Measurements from ENCODE around the gene SGCE. TPM values are rescaled to one million over a fixed set of nuclear protein-coding genes. Genes with fewer than 3 reads are reported as not detected.

The SGCE gene
- total RNA-seq, 1 donor from 2014 or later = 53.6 TPM

DNA sequence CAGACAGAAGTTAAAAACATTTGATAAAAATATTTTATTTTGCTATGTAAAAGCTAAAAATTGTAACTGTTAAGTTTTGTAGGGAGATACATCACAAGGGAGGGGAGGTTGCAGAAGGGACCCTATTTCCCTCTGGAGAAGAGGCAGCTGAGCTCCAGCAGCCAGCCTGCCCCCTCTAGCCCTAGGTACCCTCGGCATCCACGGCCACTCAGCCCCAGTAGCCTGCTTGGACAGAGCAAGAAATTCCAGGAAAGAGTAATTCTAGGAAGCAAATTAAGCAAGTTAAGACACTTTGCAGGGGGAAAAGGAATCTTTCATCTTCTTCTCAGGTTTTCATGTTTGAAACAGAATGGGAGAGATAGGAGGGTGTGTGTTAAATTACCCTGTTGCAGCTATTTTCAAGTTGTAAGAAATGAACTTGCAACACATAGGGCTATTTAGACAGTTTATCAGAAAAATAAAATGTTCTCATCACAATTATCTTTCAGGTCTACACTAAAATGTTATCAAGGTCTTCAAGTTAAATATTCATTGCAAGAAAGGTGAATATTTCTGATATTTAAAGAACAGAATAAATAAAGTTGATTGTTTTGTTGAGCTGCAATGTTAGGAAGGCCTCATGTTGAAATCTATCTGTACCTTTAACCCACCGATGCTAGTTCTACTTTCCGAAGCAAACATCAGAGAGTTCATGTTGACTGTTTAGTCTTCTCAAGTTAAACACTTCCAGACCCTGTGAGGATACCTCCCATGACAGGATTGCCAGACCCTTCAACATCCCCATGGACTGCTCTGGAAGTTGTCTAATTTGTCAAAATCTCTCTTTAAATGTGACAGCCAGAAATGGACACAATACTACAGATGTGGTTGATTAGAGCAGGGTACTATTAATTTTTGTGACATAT, 5.5 kb downstream of the SGCE start:
- TF ChIP-seq, protein P1, sequence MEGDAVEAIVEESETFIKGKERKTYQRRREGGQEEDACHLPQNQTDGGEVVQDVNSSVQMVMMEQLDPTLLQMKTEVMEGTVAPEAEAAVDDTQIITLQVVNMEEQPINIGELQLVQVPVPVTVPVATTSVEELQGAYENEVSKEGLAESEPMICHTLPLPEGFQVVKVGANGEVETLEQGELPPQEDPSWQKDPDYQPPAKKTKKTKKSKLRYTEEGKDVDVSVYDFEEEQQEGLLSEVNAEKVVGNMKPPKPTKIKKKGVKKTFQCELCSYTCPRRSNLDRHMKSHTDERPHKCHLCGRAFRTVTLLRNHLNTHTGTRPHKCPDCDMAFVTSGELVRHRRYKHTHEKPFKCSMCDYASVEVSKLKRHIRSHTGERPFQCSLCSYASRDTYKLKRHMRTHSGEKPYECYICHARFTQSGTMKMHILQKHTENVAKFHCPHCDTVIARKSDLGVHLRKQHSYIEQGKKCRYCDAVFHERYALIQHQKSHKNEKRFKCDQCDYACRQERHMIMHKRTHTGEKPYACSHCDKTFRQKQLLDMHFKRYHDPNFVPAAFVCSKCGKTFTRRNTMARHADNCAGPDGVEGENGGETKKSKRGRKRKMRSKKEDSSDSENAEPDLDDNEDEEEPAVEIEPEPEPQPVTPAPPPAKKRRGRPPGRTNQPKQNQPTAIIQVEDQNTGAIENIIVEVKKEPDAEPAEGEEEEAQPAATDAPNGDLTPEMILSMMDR (IDR thresholded peaks at IDR 0.05) = no peak
- DNase-seq (ENCODE audit: low spot score in 2 of 2) = no peak
- H3K27ac ChIP-seq = no peak overlapping the region
- intact Hi-C loops (cut with DNase I) = no loop called here
- no peak overlapping the region for H3K4me3 ChIP-seq
- no peaks in the 10 kb centered on the region for H3K36me3 ChIP-seq
- H3K4me1 ChIP-seq = peaks cover 4 to 5% of the 10 kb centered on the region in 2 donors
- no peaks in the 10 kb centered on the region for H3K9me3 ChIP-seq
- no peaks in the 10 kb centered on the region for H3K27me3 ChIP-seq

DNA sequence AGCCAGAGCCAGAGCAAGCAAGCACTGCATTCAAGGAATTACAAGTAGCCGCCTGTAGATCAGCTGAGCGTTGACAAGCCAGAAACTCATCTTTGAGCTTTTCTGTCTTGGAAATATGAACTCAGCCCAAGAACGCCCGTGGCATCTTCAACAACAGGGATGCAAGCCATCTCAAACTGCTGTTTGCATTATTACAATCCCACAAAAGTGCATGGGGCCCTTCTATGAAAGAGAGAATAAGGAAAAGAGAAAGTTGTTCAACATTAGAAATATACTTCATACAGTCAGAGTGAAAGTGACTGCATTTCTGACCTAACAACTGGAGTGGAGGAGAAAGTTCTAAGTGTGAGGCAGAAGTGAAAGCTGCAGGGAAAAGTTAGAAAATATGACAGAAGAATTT, 6.5 kb downstream of the SGCE start:
- Histone ChIP-seq H3K27ac (no peak overlapping the region), H3K4me1 (peaks cover under 1 to 5% of the 10 kb centered on the region in 2 donors), H3K9me3 (no peaks in the 10 kb centered on the region), H3K27me3 (no peaks in the 10 kb centered on the region), H3K36me3 (no peaks in the 10 kb centered on the region), H3K4me3 (no peak overlapping the region)
- TF ChIP-seq, protein P1 (IDR thresholded peaks at IDR 0.05) = no peak
- DNase-seq (ENCODE audit: low spot score in 2 of 2) = no peak
- intact Hi-C loops (cut with DNase I) = no loop called here

DNA sequence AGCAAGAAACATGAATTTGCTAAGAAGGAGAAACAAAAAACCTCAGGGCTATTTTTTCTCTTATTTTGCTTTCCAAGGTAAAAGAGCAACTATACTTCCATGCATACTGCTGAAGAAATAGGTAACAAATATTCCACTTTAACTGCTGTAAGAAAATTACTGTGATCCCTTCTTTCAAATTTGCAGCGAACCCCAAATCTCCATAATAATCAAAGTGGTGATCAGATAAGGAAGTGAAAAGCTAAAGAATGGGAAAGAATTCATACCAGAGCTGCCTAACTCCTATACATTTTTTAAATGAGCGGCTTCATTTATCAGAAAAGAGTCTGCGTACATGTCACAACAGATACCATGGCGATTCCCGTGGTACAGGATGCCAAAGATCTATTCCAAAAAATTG, 7.2 kb downstream of the SGCE start:
- DNase-seq (ENCODE audit: low spot score in 2 of 2) = no peak
- intact Hi-C loops (cut with DNase I) = no loop called here
- H3K36me3 ChIP-seq = no peaks in the 10 kb centered on the region
- H3K9me3 ChIP-seq = no peaks in the 10 kb centered on the region
- H3K4me1 ChIP-seq = peaks cover 0 to 5% of the 10 kb centered on the region in 2 donors
- TF ChIP-seq, protein P1 (IDR thresholded peaks at IDR 0.05) = no peak
- H3K27me3 ChIP-seq = no peaks in the 10 kb centered on the region
- H3K4me3 ChIP-seq = no peak overlapping the region
- no peak overlapping the region for H3K27ac ChIP-seq

DNA sequence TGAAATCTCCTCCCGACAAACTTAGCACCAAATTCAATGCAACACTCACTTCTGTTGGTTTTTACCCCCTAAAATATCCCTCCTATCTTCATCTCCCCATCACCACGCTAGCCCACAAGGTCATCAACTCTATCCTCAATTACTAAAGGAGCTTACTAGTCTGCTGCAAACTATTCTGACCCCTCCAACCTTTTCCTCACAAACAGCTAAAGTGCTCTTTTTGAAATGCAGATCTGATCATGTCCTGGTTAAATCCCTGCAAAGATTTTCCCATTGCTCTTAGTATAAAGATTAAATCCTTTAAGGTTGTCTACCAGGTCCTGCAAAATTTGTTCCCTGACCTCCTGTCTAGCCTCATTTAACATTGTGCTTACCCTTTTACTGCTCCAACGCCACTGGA, 8.6 kb downstream of the SGCE start:
- TF ChIP-seq, protein P1 (IDR thresholded peaks at IDR 0.05) = no peak
- Histone ChIP-seq H3K27me3 (no peaks in the 10 kb centered on the region), H3K4me3 (no peak overlapping the region), H3K4me1 (no peaks in the 10 kb centered on the region), H3K9me3 (no peaks in the 10 kb centered on the region), H3K27ac (no peak overlapping the region), H3K36me3 (no peaks in the 10 kb centered on the region)
- intact Hi-C loops (cut with DNase I) = no loop called here
- no peak for DNase-seq (ENCODE audit: low spot score in 2 of 2)

DNA sequence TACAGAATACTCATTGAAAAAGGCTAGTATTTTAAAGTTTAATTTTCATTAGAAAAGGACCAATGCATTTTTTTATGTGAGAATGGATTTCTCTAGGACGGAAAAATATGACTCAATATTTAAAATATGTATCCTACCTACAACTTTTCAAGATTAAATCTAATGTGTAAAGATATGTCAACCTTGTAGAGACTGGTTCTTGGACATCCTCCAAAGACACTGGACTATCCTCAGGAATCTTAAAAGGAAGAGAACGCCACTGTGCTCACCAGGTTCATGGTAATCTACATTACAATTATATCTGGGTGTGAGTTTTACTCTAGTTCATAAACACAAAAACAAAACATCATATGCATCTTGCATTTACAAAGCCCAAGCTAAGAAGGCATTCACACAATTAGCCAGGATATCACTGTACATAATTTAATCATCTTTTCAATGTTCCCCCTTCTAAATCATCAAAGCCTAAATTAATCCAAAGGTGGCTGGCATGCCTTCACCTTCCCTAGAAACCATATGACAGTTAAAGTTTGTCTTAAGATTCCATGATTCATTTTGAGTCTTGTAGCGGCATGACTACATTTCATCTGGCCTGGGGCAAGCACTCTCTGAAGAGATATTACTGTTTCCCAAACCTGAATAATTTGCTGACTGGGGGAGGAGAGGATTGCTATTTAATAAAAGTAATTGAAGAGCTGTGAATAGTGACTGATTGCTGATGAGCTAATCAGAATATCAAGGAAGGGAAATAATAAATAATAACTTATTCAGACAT, 12.0 kb downstream of the SGCE start:
- no peak overlapping the region for H3K27ac ChIP-seq
- no peaks in the 10 kb centered on the region for H3K4me1 ChIP-seq
- H3K4me3 ChIP-seq = no peak overlapping the region
- no peaks in the 10 kb centered on the region for H3K36me3 ChIP-seq
- H3K27me3 ChIP-seq = no peaks in the 10 kb centered on the region
- no peaks in the 10 kb centered on the region for H3K9me3 ChIP-seq
- no peak for DNase-seq (ENCODE audit: low spot score in 2 of 2)
- intact Hi-C loops (cut with DNase I) = no loop called here
- TF ChIP-seq, protein P1 (IDR thresholded peaks at IDR 0.05) = no peak

All from ascending aorta (tissue), 2 donors.